ENCODE results near the gene RGS3.

The RGS3 gene

DNA sequence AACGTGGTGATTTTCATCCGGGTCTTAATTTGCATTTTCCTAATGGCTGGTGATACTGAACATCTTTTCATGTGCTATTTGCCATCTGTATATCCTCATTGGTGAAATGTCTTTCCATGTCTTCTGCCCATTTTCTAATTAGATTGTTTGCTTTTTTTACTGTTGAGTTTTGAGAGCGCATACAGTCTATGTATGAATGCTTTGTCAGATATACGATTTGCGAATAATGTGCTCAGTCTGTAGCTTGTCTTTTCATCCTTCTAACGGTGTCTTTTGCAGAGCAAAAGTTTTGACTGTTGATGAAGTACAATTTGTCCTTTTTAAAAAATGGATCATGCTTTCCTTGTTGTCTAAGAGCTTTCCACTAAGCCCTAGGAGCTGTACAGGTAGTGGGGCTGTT is 143.0 kb downstream of the RGS3 start:
- H3K4ac ChIP-seq (ENCODE audit: low read length), result no peak overlapping the region
- H3K18ac ChIP-seq (ENCODE audit: low read length), result no peak overlapping the region
- no peak overlapping the region for H3K4me2 ChIP-seq (ENCODE audit: insufficient read depth, low read length, poor library complexity, severe bottlenecking)
- no peaks in the 10 kb centered on the region for H3K36me3 ChIP-seq (replicated peaks in 1 of 2; ENCODE audit: control insufficient read depth in 2 of 2, insufficient read depth in 2 of 2, low read length in 2 of 2)
- H3K14ac ChIP-seq (ENCODE audit: low read length), result no peak overlapping the region
- H4K91ac ChIP-seq (ENCODE audit: low read depth, low read length, poor library complexity), result no peak overlapping the region
- H2BK15ac ChIP-seq (ENCODE audit: low read length), result no peak overlapping the region
- no peak overlapping the region for H3K27ac ChIP-seq (replicated peaks; ENCODE audit: low read length)
- H3K9me3 ChIP-seq (replicated peaks in 1 of 2; ENCODE audit: control insufficient read depth in 2 of 2, insufficient read depth in 1 of 2, low read depth in 1 of 2, low read length in 2 of 2), result no peaks in the 10 kb centered on the region
- no peaks in the 10 kb centered on the region for H3K79me1 ChIP-seq (ENCODE audit: low read depth, low read length)
- WGBS, 2 donors (ENCODE audit: extremely low coverage in 2 of 2, insufficient read length in 2 of 2, insufficient replicate concordance in 1 of 2), result no CpG with 5 or more reads among the region's 6 CpGs
- peaks cover 23 to 28% of the 10 kb centered on the region in 2 donors for H3K4me1 ChIP-seq (ENCODE audit: control insufficient read depth in 2 of 2, insufficient read depth in 1 of 2, low read depth in 1 of 2, low read length in 2 of 2)
- no peak for DNase-seq (ENCODE audit: low spot score)
- H3K4me3 ChIP-seq (ENCODE audit: low read length in 2 of 2), result no peak overlapping the region
- no peak overlapping the region for H2BK12ac ChIP-seq (ENCODE audit: low read length)
- H3K9ac ChIP-seq (ENCODE audit: low read depth, low read length, poor library complexity), result no peak overlapping the region
- no peak overlapping the region for H2BK120ac ChIP-seq (ENCODE audit: low read depth, low read length)
- no peaks in the 10 kb centered on the region for H3K27me3 ChIP-seq (ENCODE audit: control insufficient read depth in 3 of 3, insufficient read depth in 3 of 3, low read depth in 1 of 3, low read length in 3 of 3)
- no peak overlapping the region for H4K8ac ChIP-seq (ENCODE audit: low read depth, low read length)
- H2AFZ ChIP-seq (ENCODE audit: low read length), result no peak overlapping the region
- no peak overlapping the region for H2BK5ac ChIP-seq (ENCODE audit: low read length)
- H2AK5ac ChIP-seq (ENCODE audit: low read depth, low read length), result no peak overlapping the region
- no peak overlapping the region for H3K23ac ChIP-seq (ENCODE audit: low read depth, low read length, poor library complexity)

DNA sequence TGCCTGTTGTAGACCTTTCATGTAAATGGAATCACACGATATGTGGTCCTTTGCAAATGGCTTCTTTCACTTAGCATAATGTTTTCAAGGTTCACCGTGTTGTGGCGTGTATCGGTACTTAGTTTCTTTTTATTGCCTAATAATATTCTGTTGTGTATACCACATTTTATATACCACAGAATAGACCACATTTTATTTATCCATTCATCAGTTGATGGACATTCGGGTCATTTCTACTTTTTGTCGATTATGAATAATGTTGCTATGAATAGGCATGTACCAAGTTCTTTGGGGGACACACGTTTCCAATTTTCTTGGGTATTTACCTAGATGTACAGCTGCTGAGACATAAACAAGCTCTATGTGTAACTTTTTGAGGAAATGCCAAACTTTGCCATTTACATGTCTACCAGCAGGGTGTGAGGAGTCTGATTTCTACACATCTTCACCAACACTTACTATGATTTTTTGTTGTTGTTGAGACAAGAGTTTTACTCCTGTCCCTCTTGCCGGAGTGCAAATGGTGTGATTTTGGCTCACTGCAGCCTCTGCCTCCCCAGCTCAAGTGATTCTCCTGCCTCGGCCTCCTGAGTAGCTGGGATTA is 144.7 kb downstream of the RGS3 start:
- Histone ChIP-seq H3K79me1 (ENCODE audit: low read depth, low read length) (no peaks in the 10 kb centered on the region), H3K9me3 (replicated peaks in 1 of 2; ENCODE audit: control insufficient read depth in 2 of 2, insufficient read depth in 1 of 2, low read depth in 1 of 2, low read length in 2 of 2) (no peaks in the 10 kb centered on the region), H3K4me2 (ENCODE audit: insufficient read depth, low read length, poor library complexity, severe bottlenecking) (no peak overlapping the region), H2AK5ac (ENCODE audit: low read depth, low read length) (no peak overlapping the region), H3K27ac (replicated peaks; ENCODE audit: low read length) (no peak overlapping the region), H4K91ac (ENCODE audit: low read depth, low read length, poor library complexity) (no peak overlapping the region), H3K36me3 (replicated peaks in 1 of 2; ENCODE audit: control insufficient read depth in 2 of 2, insufficient read depth in 2 of 2, low read length in 2 of 2) (no peaks in the 10 kb centered on the region), H3K4me1 (ENCODE audit: control insufficient read depth in 2 of 2, insufficient read depth in 1 of 2, low read depth in 1 of 2, low read length in 2 of 2) (peaks cover 15% of the 10 kb centered on the region in 2 donors), H3K18ac (ENCODE audit: low read length) (no peak overlapping the region), H2BK15ac (ENCODE audit: low read length) (no peak overlapping the region), H3K27me3 (ENCODE audit: control insufficient read depth in 3 of 3, insufficient read depth in 3 of 3, low read depth in 1 of 3, low read length in 3 of 3) (no peaks in the 10 kb centered on the region), H3K4me3 (ENCODE audit: low read length in 2 of 2) (no peak overlapping the region), H3K4ac (ENCODE audit: low read length) (no peak overlapping the region), H4K8ac (ENCODE audit: low read depth, low read length) (no peak overlapping the region), H3K9ac (ENCODE audit: low read depth, low read length, poor library complexity) (no peak overlapping the region), H2BK12ac (ENCODE audit: low read length) (no peak overlapping the region), H3K23ac (ENCODE audit: low read depth, low read length, poor library complexity) (no peak overlapping the region), H2BK120ac (ENCODE audit: low read depth, low read length) (no peak overlapping the region), H2BK5ac (ENCODE audit: low read length) (no peak overlapping the region), H2AFZ (ENCODE audit: low read length) (no peak overlapping the region), H3K14ac (ENCODE audit: low read length) (no peak overlapping the region)
- no CpG with 5 or more reads among the region's 9 CpGs for WGBS, 2 donors (ENCODE audit: extremely low coverage in 2 of 2, insufficient read length in 2 of 2, insufficient replicate concordance in 1 of 2)
- DNase-seq (ENCODE audit: low spot score), result no peak

DNA sequence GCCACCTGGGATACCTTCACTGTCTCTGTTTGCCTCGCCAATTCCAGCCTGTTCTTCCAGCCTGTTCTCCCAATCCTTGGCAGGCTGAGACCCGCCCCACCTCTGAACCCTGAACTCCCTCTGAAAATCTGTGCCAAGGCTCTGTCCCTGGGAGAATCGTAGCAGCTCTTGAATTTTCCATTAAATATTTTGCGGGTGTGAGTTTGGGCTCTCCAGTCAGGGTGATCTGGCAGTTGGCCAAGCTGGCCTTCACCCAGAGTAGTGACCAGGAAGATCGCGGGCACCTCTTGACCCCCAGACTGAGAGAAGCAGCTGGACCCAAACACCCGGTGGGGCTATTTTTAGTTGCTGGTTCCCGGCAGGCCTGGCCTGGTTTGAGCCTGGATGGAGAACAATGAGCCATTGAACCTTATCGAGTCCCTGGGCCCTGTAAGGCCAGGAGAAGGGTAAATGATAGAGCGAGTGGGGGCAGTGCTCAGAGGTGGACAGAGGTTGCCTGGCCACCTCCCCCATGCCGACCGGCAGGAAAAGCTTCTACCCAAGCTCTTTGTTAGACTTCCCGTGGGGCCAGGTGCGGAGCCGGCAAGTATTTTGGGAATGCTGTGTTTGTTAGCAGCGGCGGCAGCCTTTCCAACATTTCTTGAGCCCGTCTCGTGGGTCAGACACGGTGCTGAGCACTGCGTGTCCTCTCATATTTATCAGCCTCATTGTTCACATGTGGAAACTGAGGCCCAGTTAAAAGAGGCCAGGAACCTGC is 146.2 kb downstream of the RGS3 start:
- Histone ChIP-seq H3K4me3 (ENCODE audit: low read length in 2 of 2) (no peak overlapping the region), H2BK5ac (ENCODE audit: low read length) (peak overlapping the region; percentile 57), H3K27me3 (ENCODE audit: control insufficient read depth in 3 of 3, insufficient read depth in 3 of 3, low read depth in 1 of 3, low read length in 3 of 3) (no peaks in the 10 kb centered on the region), H2AK5ac (ENCODE audit: low read depth, low read length) (peak overlapping the region; percentile 96), H3K9ac (ENCODE audit: low read depth, low read length, poor library complexity) (no peak overlapping the region), H2AFZ (ENCODE audit: low read length) (peak overlapping the region; percentile 86), H2BK15ac (ENCODE audit: low read length) (peak overlapping the region; percentile 52), H4K91ac (ENCODE audit: low read depth, low read length, poor library complexity) (peak overlapping the region; percentile 4), H3K4me2 (ENCODE audit: insufficient read depth, low read length, poor library complexity, severe bottlenecking) (no peak overlapping the region), H3K23ac (ENCODE audit: low read depth, low read length, poor library complexity) (no peak overlapping the region), H3K27ac (replicated peaks; ENCODE audit: low read length) (peak overlapping the region; percentile 60), H3K14ac (ENCODE audit: low read length) (no peak overlapping the region), H4K8ac (ENCODE audit: low read depth, low read length) (no peak overlapping the region), H3K36me3 (replicated peaks in 1 of 2; ENCODE audit: control insufficient read depth in 2 of 2, insufficient read depth in 2 of 2, low read length in 2 of 2) (no peaks in the 10 kb centered on the region), H3K18ac (ENCODE audit: low read length) (peak overlapping the region; percentile 80), H3K4ac (ENCODE audit: low read length) (no peak overlapping the region), H3K79me1 (ENCODE audit: low read depth, low read length) (no peaks in the 10 kb centered on the region), H3K4me1 (ENCODE audit: control insufficient read depth in 2 of 2, insufficient read depth in 1 of 2, low read depth in 1 of 2, low read length in 2 of 2) (peaks cover 17% of the 10 kb centered on the region in 2 donors), H3K9me3 (replicated peaks in 1 of 2; ENCODE audit: control insufficient read depth in 2 of 2, insufficient read depth in 1 of 2, low read depth in 1 of 2, low read length in 2 of 2) (peaks cover 0 to 1% of the 10 kb centered on the region in 2 donors), H2BK120ac (ENCODE audit: low read depth, low read length) (peak overlapping the region; percentile 12), H2BK12ac (ENCODE audit: low read length) (peak overlapping the region; percentile 3)
- DNase-seq (ENCODE audit: low spot score), result no peak
- no CpG with 5 or more reads among the region's 21 CpGs for WGBS, 2 donors (ENCODE audit: extremely low coverage in 2 of 2, insufficient read length in 2 of 2, insufficient replicate concordance in 1 of 2)

DNA sequence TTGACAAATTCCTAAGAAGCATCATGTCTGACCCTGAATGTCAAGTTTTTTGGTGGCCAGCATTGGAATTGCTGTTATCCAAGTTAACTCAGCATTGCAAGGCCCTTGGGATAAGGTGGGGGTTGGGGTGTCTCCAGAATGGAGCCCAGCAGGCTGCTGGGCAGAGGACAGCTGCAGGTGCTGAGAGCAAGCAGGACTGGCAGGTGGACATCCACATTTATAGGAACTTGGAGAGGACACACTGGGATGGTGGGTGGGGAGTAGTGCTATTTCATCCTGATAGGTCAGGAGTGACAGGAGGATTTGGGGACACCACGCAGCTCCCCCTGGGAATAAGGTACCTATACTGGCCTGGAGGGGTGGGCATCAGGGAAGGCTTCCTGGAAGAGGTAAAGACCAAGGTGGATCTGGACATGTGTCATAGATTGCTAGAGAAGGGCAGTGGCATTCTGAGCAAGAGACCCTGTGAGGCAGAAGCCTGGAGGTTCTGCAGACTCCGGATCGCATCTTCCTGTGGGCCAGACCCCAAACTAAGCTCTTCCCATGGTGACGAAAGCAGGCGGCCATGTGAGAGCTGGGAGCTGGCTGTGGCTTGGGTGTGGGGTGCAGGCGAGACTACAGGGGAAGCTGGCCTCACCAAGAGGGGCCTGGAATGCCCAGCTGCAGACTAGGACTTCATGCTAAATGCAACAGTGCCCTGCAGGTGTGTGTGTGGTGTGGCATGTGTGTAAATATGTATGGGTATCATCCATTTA is 148.1 kb downstream of the RGS3 start:
- no peaks in the 10 kb centered on the region for H3K36me3 ChIP-seq (replicated peaks in 1 of 2; ENCODE audit: control insufficient read depth in 2 of 2, insufficient read depth in 2 of 2, low read length in 2 of 2)
- H4K8ac ChIP-seq (ENCODE audit: low read depth, low read length), result no peak overlapping the region
- H3K4me2 ChIP-seq (ENCODE audit: insufficient read depth, low read length, poor library complexity, severe bottlenecking), result no peak overlapping the region
- no peak overlapping the region for H2BK5ac ChIP-seq (ENCODE audit: low read length)
- DNase-seq (ENCODE audit: low spot score), result no peak
- no peak overlapping the region for H2BK120ac ChIP-seq (ENCODE audit: low read depth, low read length)
- peak overlapping the region; percentile 71 for H2BK15ac ChIP-seq (ENCODE audit: low read length)
- H3K27ac ChIP-seq (replicated peaks; ENCODE audit: low read length), result no peak overlapping the region
- no peak overlapping the region for H3K4ac ChIP-seq (ENCODE audit: low read length)
- no peak overlapping the region for H3K23ac ChIP-seq (ENCODE audit: low read depth, low read length, poor library complexity)
- H3K79me1 ChIP-seq (ENCODE audit: low read depth, low read length), result no peaks in the 10 kb centered on the region
- no peak overlapping the region for H2AFZ ChIP-seq (ENCODE audit: low read length)
- peak overlapping the region; percentile 21 for H3K18ac ChIP-seq (ENCODE audit: low read length)
- no peak overlapping the region for H3K4me3 ChIP-seq (ENCODE audit: low read length in 2 of 2)
- peaks cover 18 to 22% of the 10 kb centered on the region in 2 donors for H3K4me1 ChIP-seq (ENCODE audit: control insufficient read depth in 2 of 2, insufficient read depth in 1 of 2, low read depth in 1 of 2, low read length in 2 of 2)
- no peak overlapping the region for H4K91ac ChIP-seq (ENCODE audit: low read depth, low read length, poor library complexity)
- H3K9me3 ChIP-seq (replicated peaks in 1 of 2; ENCODE audit: control insufficient read depth in 2 of 2, insufficient read depth in 1 of 2, low read depth in 1 of 2, low read length in 2 of 2), result peaks cover 0 to 1% of the 10 kb centered on the region in 2 donors
- peak overlapping the region; percentile 66 for H2AK5ac ChIP-seq (ENCODE audit: low read depth, low read length)
- no peak overlapping the region for H2BK12ac ChIP-seq (ENCODE audit: low read length)
- no peak overlapping the region for H3K9ac ChIP-seq (ENCODE audit: low read depth, low read length, poor library complexity)
- H3K27me3 ChIP-seq (ENCODE audit: control insufficient read depth in 3 of 3, insufficient read depth in 3 of 3, low read depth in 1 of 3, low read length in 3 of 3), result no peaks in the 10 kb centered on the region
- H3K14ac ChIP-seq (ENCODE audit: low read length), result no peak overlapping the region
- no CpG with 5 or more reads among the region's 6 CpGs for WGBS, 2 donors (ENCODE audit: extremely low coverage in 2 of 2, insufficient read length in 2 of 2, insufficient replicate concordance in 1 of 2)
